Body of pancreas (tissue), 4 donors: ENCODE results near the gene CAV2.

Experiments
- POLR2A ChIP-seq, 3 donors: fragments of 450-650 bp; IDR thresholded peaks; one replicate each; pipeline ENCODE4 v1.6.1; 2016; ENCODE audit warnings: antibody characterized with exemption in 3 of 3, mild to moderate bottlenecking in 2 of 3
- TF ChIP-seq, protein P1 (sequence below), 7 experiments: fragments of 450-650 bp in 4 of 7; fragments of 200-600 bp in 3 of 7; sonication (generic) in 3 of 7; IDR thresholded peaks; one replicate each; pipeline ENCODE4 v1.5.1; 2016 to 2019; ENCODE audit warnings: antibody characterized with exemption in 7 of 7

- TF ChIP-seq POLR2A (IDR thresholded peaks at IDR 0.05) = no peak
- TF ChIP-seq, protein P1, sequence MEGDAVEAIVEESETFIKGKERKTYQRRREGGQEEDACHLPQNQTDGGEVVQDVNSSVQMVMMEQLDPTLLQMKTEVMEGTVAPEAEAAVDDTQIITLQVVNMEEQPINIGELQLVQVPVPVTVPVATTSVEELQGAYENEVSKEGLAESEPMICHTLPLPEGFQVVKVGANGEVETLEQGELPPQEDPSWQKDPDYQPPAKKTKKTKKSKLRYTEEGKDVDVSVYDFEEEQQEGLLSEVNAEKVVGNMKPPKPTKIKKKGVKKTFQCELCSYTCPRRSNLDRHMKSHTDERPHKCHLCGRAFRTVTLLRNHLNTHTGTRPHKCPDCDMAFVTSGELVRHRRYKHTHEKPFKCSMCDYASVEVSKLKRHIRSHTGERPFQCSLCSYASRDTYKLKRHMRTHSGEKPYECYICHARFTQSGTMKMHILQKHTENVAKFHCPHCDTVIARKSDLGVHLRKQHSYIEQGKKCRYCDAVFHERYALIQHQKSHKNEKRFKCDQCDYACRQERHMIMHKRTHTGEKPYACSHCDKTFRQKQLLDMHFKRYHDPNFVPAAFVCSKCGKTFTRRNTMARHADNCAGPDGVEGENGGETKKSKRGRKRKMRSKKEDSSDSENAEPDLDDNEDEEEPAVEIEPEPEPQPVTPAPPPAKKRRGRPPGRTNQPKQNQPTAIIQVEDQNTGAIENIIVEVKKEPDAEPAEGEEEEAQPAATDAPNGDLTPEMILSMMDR (IDR thresholded peaks at IDR 0.05) = no peak
Observed at GRCh38 chr7:116527521-116527920, 28.0 kb downstream of the CAV2 start.
